SK-N-SH (cell line): ENCODE results near the gene ACSF3. TPM values are rescaled to one million over a fixed set of nuclear protein-coding genes. Genes with fewer than 3 reads are reported as not detected.

Experiments used
- CTCF ChIA-PET: fragments of 300-600, 350-600 bp; formaldehyde crosslinking; extraction: SDS; loops from one replicate; lab custom pipeline; 2021; lab: Yijun Ruan, JAX
- POLR2A ChIA-PET: fragments of 350-600 bp; sonication (Branson Sonifier 250); formaldehyde crosslinking; extraction: SDS; loops from one replicate; lab custom pipeline; 2020; ENCODE audit warnings: antibody characterized with exemption, inconsistent platforms; lab: Yijun Ruan, JAX
- DNase-seq: peaks from one replicate; pipeline ENCODE4 v3.0.0; 2012
- H2AFZ ChIP-seq: fragments of 200-600 bp; sonication (generic); 2 replicates; pipeline ENCODE4 v1.8.1; 2016; ENCODE audit warnings: antibody characterized with exemption, mild to moderate bottlenecking, low read depth
- H3F3A ChIP-seq: fragments of 200-600 bp; sonication (generic); replicated peaks from 2 replicates; pipeline ENCODE3; 2016; ENCODE audit warnings: antibody characterized with exemption, mild to moderate bottlenecking; ENCODE audit not compliant: insufficient read depth
- H3K27ac ChIP-seq, 2 experiments: fragments of 200-500 bp in 1 of 2; fragments of 200-600 bp in 1 of 2; sonication (Bioruptor generic) in 1 of 2; sonication (generic), shearing (Covaris generic) in 1 of 2; 2 replicates each; pipeline versions ENCODE4 v1.5.1 to v1.6.1; 2014 to 2016; ENCODE audit warnings: low read depth in 2 of 2, inconsistent platforms in 1 of 2, low read length in 1 of 2, mild to moderate bottlenecking in 1 of 2, mixed read lengths in 1 of 2
- H3K27me3 ChIP-seq: fragments of 200-600 bp; sonication (generic), shearing (Covaris generic); 2 replicates; pipeline ENCODE4 v1.6.1; 2016; ENCODE audit warnings: mixed run types; ENCODE audit not compliant: insufficient read depth
- H3K36me3 ChIP-seq, 2 experiments: fragments of 200-500 bp in 1 of 2; fragments of 200-600 bp in 1 of 2; sonication (Bioruptor generic) in 1 of 2; sonication (generic) in 1 of 2; replicated peaks in 1 of 2; 2 replicates each; pipeline versions ENCODE3 to v1.5.1; 2014 to 2016; ENCODE audit warnings: low read length in 1 of 2, mild to moderate bottlenecking in 1 of 2; ENCODE audit not compliant: insufficient read depth in 2 of 2, control insufficient read depth in 1 of 2
- H3K4me1 ChIP-seq, 2 experiments: fragments of 200-500 bp in 1 of 2; fragments of 200-600 bp in 1 of 2; sonication (Bioruptor generic) in 1 of 2; sonication (generic), shearing (Covaris generic) in 1 of 2; 2 replicates each; pipeline versions ENCODE4 v1.5.1 to v1.6.1; 2014 to 2016; ENCODE audit warnings: low read depth in 1 of 2, low read length in 1 of 2, mixed run types in 1 of 2; ENCODE audit not compliant: insufficient read depth in 2 of 2, control insufficient read depth in 1 of 2
- H3K4me2 ChIP-seq: fragments of 200-600 bp; sonication (generic), shearing (Covaris generic); 2 replicates; pipeline ENCODE4 v1.6.1; 2017; ENCODE audit warnings: mixed run types
- H3K4me3 ChIP-seq, 2 experiments: fragments of 200-500 bp in 1 of 2; fragments of 200-600 bp in 1 of 2; sonication (Bioruptor generic) in 1 of 2; sonication (generic), shearing (Covaris generic) in 1 of 2; 2 replicates each; pipeline versions ENCODE4 v1.5.1 to v1.8.1; 2014 to 2016; ENCODE audit warnings: low read depth in 2 of 2, inconsistent platforms in 1 of 2, low read length in 1 of 2, mild to moderate bottlenecking in 1 of 2, mixed read lengths in 1 of 2, moderate library complexity in 1 of 2
- H3K79me2 ChIP-seq: fragments of 200-600 bp; sonication (generic); 2 replicates; pipeline ENCODE4 v1.8.1; 2017; ENCODE audit warnings: mild to moderate bottlenecking; ENCODE audit not compliant: insufficient read depth
- H3K9ac ChIP-seq: fragments of 200-600 bp; sonication (generic); 2 replicates; pipeline ENCODE4 v1.6.1; 2017; ENCODE audit warnings: mixed run types
- H3K9me2 ChIP-seq: fragments of 200-600 bp; sonication (generic); 2 replicates; pipeline ENCODE4 v1.6.1; 2017; ENCODE audit warnings: mixed run types
- H3K9me3 ChIP-seq: fragments of 200-600 bp; sonication (generic); 2 replicates; pipeline ENCODE4 v1.6.1; 2017; ENCODE audit warnings: mixed run types, mild to moderate bottlenecking, moderate library complexity
- H4K20me1 ChIP-seq: fragments of 200-600 bp; sonication (generic); 2 replicates; pipeline ENCODE4 v1.6.1; 2017; ENCODE audit warnings: mild to moderate bottlenecking, mixed run types; ENCODE audit not compliant: insufficient read depth
- CHD2 ChIP-seq: fragments of 150-350 bp; IDR thresholded peaks from 2 replicates; pipeline ENCODE4 v1.6.1; 2018; ENCODE audit warnings: low read length; ENCODE audit not compliant: partially characterized antibody
- ELF1 ChIP-seq: IDR thresholded peaks from 2 replicates; pipeline ENCODE4 v1.4.0; 2012
- EP300 ChIP-seq, 2 experiments: IDR thresholded peaks; 2 replicates each; pipeline versions ENCODE4 v1.4.0 to v1.6.1; 2012; ENCODE audit warnings: borderline replicate concordance in 1 of 2, low read depth in 1 of 2, low read length in 1 of 2
- FOXJ3 ChIP-seq: sonication (generic); formaldehyde crosslinking; IDR thresholded peaks from 2 replicates; pipeline ENCODE4 v1.5.1; 2020; ENCODE audit warnings: mild to moderate bottlenecking, missing genetic modification reagents
- FOXM1 ChIP-seq: IDR thresholded peaks from 2 replicates; pipeline ENCODE4 v1.4.0; 2012; ENCODE audit warnings: low read depth, mild to moderate bottlenecking
- GABPA ChIP-seq: IDR thresholded peaks from 2 replicates; pipeline ENCODE4 v1.4.0; 2012; ENCODE audit warnings: low read depth, mild to moderate bottlenecking
- GATA2 ChIP-seq: sonication (generic); formaldehyde crosslinking; IDR thresholded peaks from 2 replicates; pipeline ENCODE4 v1.5.0; 2020; ENCODE audit warnings: mild to moderate bottlenecking, missing genetic modification reagents
- MEF2A ChIP-seq: IDR thresholded peaks from 2 replicates; pipeline ENCODE4 v1.4.0; 2012; ENCODE audit warnings: low read depth, borderline replicate concordance
- NFIC ChIP-seq: IDR thresholded peaks from 2 replicates; pipeline ENCODE4 v1.4.0; 2012; ENCODE audit warnings: borderline replicate concordance
- NRF1 ChIP-seq: IDR thresholded peaks from 2 replicates; pipeline ENCODE4 v1.6.1; 2012; ENCODE audit warnings: low read depth, mild to moderate bottlenecking, low read length
- RFX5 ChIP-seq: IDR thresholded peaks from 2 replicates; pipeline ENCODE4 v1.6.1; 2012; ENCODE audit warnings: mild to moderate bottlenecking, improper control_type of control experiment, low read length
- TAF1 ChIP-seq: IDR thresholded peaks from 2 replicates; pipeline ENCODE4 v1.6.1; 2012; ENCODE audit warnings: low read depth, mild to moderate bottlenecking, low read length, moderate library complexity, borderline replicate concordance
- TCF12 ChIP-seq: IDR thresholded peaks from 2 replicates; pipeline ENCODE4 v1.4.0; 2012
- USF1 ChIP-seq: IDR thresholded peaks from 2 replicates; pipeline ENCODE4 v1.4.0; 2012; ENCODE audit warnings: low read depth, borderline replicate concordance
- USF2 ChIP-seq: fragments of 150-350 bp; IDR thresholded peaks from 2 replicates; pipeline ENCODE4 v1.6.1; 2017; ENCODE audit warnings: antibody characterized with exemption, low read length, low read depth, borderline replicate concordance
- YY1 ChIP-seq: IDR thresholded peaks from 2 replicates; pipeline ENCODE4 v1.4.0; 2012; ENCODE audit warnings: low read depth, mild to moderate bottlenecking
- WGBS: methylation state at CpG from one replicate; pipeline ENCODE4 v1.1.6; 2017; ENCODE audit warnings: low lambda C conversion rate; 5-methylcytosine and 5-hydroxymethylcytosine counted together
- polyA plus RNA-seq, 3 experiments: library from polyadenylated mRNA; depleted of rRNA; stranded (reverse); fragments of >200 nt; gene quantifications; 2 replicates each; pipeline ENCODE4 v1.2.3, GENCODE V29; 2012
- TF ChIP-seq, protein P1 (sequence below): IDR thresholded peaks from 2 replicates; pipeline ENCODE4 v1.6.1; 2012; ENCODE audit warnings: mild to moderate bottlenecking, low read depth, low read length, moderate library complexity
- TF ChIP-seq, protein P2 (sequence below): fragments of 150-350 bp; IDR thresholded peaks from 2 replicates; pipeline ENCODE4 v1.6.1; 2016; ENCODE audit warnings: mild to moderate bottlenecking, low read depth, low read length

The ACSF3 gene
- polyA plus RNA-seq, 1 of the 3 experiments (the other 2 are of a cell fraction) = 18.8 TPM

DNA sequence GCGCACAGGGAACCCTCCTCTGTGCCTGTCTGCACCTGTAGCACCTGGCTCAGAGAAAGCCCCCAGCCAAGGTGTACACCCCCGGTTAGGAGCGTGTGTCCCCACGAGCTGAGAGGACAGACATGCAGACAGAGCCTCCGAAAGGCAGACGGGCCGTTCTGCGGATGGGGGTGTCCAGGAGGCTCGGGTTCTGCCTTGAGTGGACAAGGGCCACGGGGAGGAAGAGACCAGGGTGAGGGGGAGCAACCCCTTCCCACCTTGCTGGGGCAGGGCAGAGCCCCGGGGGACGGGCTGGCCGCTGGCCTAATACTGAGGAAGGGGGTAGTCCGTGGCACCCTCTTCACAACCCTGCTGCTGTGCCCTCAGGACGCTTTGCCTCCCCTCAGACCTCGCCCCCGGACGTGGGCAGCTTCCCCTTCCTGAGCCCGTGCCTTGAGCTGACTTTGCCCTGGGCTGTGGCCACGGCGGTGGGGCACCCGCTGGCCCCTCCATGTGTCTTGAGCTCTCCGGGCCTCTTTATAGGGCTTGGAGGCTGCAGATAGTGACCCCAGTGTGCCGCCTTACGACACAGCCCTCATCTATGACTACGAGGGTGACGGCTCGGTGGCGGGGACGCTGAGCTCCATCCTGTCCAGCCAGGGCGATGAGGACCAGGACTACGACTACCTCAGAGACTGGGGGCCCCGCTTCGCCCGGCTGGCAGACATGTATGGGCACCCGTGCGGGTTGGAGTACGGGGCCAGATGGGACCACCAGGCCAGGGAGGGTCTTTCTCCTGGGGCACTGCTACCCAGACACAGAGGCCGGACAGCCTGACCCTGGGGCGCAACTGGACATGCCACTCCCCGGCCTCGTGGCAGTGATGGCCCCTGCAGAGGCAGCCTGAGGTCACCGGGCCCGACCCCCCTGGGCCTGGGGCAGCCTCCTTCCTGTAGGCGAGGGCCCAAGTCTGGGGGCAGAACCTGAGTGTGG is 101.0 kb downstream of the ACSF3 start:
- ChIA-PET CTCF (no interaction called here), POLR2A (no interaction called here)
- WGBS = 93% methylated on average over 22 of the region's 45 CpGs
- no peaks in the 10 kb centered on the region for H3K9me2 ChIP-seq
- no peak overlapping the region for H3K9ac ChIP-seq
- H3K9me3 ChIP-seq = no peaks in the 10 kb centered on the region
- H3K4me1 ChIP-seq = peaks cover 0 to 15% of the 10 kb centered on the region in 2 experiments; a peak in 1 of 4 replicates
- H2AFZ ChIP-seq = no peak overlapping the region
- H3F3A ChIP-seq = peaks cover 3% of the 10 kb centered on the region
- H3K27me3 ChIP-seq = peaks cover 9% of the 10 kb centered on the region
- no peak overlapping the region for H3K27ac ChIP-seq
- no peak overlapping the region for H3K4me3 ChIP-seq
- H3K79me2 ChIP-seq = no peaks in the 10 kb centered on the region
- peak; percentile 19 for DNase-seq
- no peak for TF ChIP-seq GABPA
- no peak for TF ChIP-seq MEF2A
- TF ChIP-seq CHD2 = no peak
- no peak for TF ChIP-seq FOXM1
- TF ChIP-seq NRF1 = no peak
- no peak for TF ChIP-seq EP300 (IDR thresholded peaks at IDR 0.05; ENCODE audit: borderline replicate concordance in 1 of 2, low read depth in 1 of 2, low read length in 1 of 2)
- no peaks in the 10 kb centered on the region for H4K20me1 ChIP-seq
- H3K4me2 ChIP-seq = no peak overlapping the region
- no peaks in the 10 kb centered on the region for H3K36me3 ChIP-seq

DNA sequence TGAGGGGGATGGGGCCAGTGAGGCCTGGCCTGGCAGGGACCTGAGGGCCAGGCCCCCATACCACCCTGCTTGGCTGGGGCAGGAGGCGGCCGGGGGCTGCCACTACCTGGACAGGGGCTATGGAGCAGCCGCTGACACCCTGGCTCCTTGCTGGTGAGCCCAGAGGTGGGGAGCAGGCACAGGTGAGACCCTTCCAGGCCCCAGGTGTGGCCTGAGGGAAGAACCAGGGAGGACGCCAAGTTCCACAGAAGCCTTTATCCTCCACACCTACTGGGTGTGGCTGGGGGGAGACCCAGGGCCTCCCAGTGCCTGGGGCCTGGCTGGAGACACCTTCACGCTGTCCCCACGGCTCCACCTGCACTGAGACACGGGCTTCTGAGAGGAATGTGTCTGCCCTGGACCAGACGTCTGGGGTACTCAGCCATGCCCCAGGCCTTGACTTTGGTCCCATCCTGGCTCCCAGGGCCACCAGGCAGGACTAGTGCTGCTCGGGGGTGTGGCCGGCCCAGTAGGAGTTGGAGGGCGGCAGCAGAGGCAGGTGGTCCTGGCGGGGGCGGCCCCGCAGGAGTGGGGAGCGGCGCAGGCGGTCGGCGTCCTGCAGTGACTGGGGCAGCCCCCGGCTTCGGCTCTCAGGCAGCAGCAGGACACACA is 102.0 kb downstream of the ACSF3 start:
- Histone ChIP-seq H3K9ac (no peak overlapping the region), H3K9me3 (no peaks in the 10 kb centered on the region), H3K4me1 (peaks cover 0 to 15% of the 10 kb centered on the region in 2 experiments; a peak in 1 of 4 replicates), H3F3A (peaks cover 3% of the 10 kb centered on the region), H3K79me2 (no peaks in the 10 kb centered on the region), H3K4me3 (no peak overlapping the region), H3K4me2 (no peak overlapping the region), H3K9me2 (no peaks in the 10 kb centered on the region), H3K27me3 (peaks cover 12% of the 10 kb centered on the region), H3K36me3 (no peaks in the 10 kb centered on the region), H3K27ac (no peak overlapping the region), H4K20me1 (no peaks in the 10 kb centered on the region), H2AFZ (no peak overlapping the region)
- 69% methylated on average over 9 of the region's 21 CpGs for WGBS
- ChIA-PET CTCF (no interaction called here), POLR2A (no interaction called here)
- DNase-seq = no peak
- TF ChIP-seq, protein P1, sequence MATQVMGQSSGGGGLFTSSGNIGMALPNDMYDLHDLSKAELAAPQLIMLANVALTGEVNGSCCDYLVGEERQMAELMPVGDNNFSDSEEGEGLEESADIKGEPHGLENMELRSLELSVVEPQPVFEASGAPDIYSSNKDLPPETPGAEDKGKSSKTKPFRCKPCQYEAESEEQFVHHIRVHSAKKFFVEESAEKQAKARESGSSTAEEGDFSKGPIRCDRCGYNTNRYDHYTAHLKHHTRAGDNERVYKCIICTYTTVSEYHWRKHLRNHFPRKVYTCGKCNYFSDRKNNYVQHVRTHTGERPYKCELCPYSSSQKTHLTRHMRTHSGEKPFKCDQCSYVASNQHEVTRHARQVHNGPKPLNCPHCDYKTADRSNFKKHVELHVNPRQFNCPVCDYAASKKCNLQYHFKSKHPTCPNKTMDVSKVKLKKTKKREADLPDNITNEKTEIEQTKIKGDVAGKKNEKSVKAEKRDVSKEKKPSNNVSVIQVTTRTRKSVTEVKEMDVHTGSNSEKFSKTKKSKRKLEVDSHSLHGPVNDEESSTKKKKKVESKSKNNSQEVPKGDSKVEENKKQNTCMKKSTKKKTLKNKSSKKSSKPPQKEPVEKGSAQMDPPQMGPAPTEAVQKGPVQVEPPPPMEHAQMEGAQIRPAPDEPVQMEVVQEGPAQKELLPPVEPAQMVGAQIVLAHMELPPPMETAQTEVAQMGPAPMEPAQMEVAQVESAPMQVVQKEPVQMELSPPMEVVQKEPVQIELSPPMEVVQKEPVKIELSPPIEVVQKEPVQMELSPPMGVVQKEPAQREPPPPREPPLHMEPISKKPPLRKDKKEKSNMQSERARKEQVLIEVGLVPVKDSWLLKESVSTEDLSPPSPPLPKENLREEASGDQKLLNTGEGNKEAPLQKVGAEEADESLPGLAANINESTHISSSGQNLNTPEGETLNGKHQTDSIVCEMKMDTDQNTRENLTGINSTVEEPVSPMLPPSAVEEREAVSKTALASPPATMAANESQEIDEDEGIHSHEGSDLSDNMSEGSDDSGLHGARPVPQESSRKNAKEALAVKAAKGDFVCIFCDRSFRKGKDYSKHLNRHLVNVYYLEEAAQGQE = no peak
- TF ChIP-seq USF1 (no peak), TCF12 (no peak), NFIC (no peak), FOXJ3 (CRISPR knock-in tag) (no peak), TAF1 (no peak), EP300 (IDR thresholded peaks at IDR 0.05; ENCODE audit: borderline replicate concordance in 1 of 2, low read depth in 1 of 2, low read length in 1 of 2) (no peak), USF2 (no peak), YY1 (no peak), RFX5 (no peak), MEF2A (no peak), ELF1 (no peak), GATA2 (CRISPR knock-in tag) (no peak)
- TF ChIP-seq, protein P2, sequence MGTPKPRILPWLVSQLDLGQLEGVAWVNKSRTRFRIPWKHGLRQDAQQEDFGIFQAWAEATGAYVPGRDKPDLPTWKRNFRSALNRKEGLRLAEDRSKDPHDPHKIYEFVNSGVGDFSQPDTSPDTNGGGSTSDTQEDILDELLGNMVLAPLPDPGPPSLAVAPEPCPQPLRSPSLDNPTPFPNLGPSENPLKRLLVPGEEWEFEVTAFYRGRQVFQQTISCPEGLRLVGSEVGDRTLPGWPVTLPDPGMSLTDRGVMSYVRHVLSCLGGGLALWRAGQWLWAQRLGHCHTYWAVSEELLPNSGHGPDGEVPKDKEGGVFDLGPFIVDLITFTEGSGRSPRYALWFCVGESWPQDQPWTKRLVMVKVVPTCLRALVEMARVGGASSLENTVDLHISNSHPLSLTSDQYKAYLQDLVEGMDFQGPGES = no peak
